ENCODE measurements around the gene UNC13B.

Gene UNC13B

DNA sequence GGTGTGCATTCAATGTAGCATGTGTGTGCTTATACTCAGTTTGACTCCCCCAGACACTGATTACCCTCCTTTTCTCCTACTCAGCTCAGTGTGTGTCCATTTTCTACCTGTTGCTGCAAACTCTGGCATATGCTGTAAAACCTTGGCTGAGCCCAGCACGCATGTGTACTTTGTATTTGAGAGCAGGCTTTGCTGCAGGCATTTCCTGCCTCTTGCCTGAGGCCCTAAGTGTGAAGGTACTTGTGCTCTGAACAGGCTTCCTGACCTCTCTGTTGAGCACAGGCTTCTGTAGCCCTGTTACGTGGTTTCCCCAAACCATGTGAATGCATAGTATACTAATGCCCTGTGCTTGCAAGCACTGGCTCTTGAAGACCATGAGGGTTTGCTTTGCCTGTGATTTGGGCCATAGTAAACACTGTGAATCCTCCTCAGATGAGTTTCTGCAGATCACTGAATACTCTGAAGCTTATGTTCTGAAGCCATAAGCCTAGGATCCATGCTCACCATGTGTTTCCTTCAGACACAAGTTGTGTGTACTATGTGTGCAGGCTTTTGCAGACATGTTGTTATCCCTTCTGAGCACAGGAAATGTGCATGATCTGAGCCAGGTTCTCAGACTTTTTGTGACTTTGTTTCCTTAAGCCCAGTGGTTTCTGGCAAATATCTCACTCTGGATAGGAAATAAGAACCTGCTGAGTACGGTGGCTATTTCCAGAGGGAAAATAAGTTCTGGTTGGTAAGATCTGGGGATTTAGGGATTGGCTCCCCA, 203.2 kb downstream of the UNC13B start:
- TF ChIP-seq FOXP2 (optimal IDR thresholded peaks at IDR 0.05; ENCODE audit: borderline replicate concordance, extremely low read depth, extremely low read length, insufficient read depth) (no peak), TAF1 (IDR thresholded peaks at IDR 0.05; ENCODE audit: borderline replicate concordance, insufficient read depth, low read length) (no peak)
- TF ChIP-seq, protein P1, sequence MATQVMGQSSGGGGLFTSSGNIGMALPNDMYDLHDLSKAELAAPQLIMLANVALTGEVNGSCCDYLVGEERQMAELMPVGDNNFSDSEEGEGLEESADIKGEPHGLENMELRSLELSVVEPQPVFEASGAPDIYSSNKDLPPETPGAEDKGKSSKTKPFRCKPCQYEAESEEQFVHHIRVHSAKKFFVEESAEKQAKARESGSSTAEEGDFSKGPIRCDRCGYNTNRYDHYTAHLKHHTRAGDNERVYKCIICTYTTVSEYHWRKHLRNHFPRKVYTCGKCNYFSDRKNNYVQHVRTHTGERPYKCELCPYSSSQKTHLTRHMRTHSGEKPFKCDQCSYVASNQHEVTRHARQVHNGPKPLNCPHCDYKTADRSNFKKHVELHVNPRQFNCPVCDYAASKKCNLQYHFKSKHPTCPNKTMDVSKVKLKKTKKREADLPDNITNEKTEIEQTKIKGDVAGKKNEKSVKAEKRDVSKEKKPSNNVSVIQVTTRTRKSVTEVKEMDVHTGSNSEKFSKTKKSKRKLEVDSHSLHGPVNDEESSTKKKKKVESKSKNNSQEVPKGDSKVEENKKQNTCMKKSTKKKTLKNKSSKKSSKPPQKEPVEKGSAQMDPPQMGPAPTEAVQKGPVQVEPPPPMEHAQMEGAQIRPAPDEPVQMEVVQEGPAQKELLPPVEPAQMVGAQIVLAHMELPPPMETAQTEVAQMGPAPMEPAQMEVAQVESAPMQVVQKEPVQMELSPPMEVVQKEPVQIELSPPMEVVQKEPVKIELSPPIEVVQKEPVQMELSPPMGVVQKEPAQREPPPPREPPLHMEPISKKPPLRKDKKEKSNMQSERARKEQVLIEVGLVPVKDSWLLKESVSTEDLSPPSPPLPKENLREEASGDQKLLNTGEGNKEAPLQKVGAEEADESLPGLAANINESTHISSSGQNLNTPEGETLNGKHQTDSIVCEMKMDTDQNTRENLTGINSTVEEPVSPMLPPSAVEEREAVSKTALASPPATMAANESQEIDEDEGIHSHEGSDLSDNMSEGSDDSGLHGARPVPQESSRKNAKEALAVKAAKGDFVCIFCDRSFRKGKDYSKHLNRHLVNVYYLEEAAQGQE (IDR thresholded peaks at IDR 0.05; ENCODE audit: insufficient read depth in 1 of 2, low read depth in 2 of 2, low read length in 2 of 2) = no peak

GRCh38 chr9:35366627-35367026, 204.8 kb downstream of the UNC13B start:
- no peak for TF ChIP-seq SIN3A (IDR thresholded peaks at IDR 0.05; ENCODE audit: borderline replicate concordance, insufficient read depth, low read length)
- no peak for TF ChIP-seq FOXP2 (optimal IDR thresholded peaks at IDR 0.05; ENCODE audit: borderline replicate concordance, extremely low read depth, extremely low read length, insufficient read depth)
- TF ChIP-seq, protein P1 (IDR thresholded peaks at IDR 0.05; ENCODE audit: insufficient read depth in 1 of 2, low read depth in 2 of 2, low read length in 2 of 2) = no peak
- no peak for TF ChIP-seq TAF1 (IDR thresholded peaks at IDR 0.05; ENCODE audit: borderline replicate concordance, insufficient read depth, low read length)
- no peak for TF ChIP-seq POLR2AphosphoS5 (IDR thresholded peaks at IDR 0.05; ENCODE audit: low read depth, low read length)

DNA sequence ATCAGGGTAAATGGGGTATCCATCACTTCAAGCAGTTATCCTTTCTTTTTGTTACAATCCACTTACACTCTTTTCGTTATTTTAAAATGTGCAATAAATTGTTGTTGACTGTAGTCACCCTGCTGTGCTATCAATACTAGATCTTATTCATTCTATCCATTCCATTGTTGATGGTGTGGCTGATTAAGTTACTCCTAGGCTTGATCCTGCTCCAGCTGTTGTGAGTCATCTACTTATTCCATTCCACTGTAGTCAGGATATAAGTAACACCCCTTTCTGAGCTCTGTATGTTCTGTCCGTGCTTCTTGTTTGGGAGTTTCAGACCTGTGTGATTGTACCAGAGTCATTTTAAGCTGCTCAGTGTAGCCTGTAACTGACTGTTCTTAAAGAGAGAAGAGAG, 205.6 kb downstream of the UNC13B start:
- TF ChIP-seq, protein P1 (IDR thresholded peaks at IDR 0.05; ENCODE audit: insufficient read depth in 1 of 2, low read depth in 2 of 2, low read length in 2 of 2) = no peak
- no peak for TF ChIP-seq FOXP2 (optimal IDR thresholded peaks at IDR 0.05; ENCODE audit: borderline replicate concordance, extremely low read depth, extremely low read length, insufficient read depth)
- TF ChIP-seq POLR2AphosphoS5 (IDR thresholded peaks at IDR 0.05; ENCODE audit: low read depth, low read length) = no peak
- TF ChIP-seq SIN3A (IDR thresholded peaks at IDR 0.05; ENCODE audit: borderline replicate concordance, insufficient read depth, low read length) = no peak
- TF ChIP-seq TAF1 (IDR thresholded peaks at IDR 0.05; ENCODE audit: borderline replicate concordance, insufficient read depth, low read length) = no peak

DNA sequence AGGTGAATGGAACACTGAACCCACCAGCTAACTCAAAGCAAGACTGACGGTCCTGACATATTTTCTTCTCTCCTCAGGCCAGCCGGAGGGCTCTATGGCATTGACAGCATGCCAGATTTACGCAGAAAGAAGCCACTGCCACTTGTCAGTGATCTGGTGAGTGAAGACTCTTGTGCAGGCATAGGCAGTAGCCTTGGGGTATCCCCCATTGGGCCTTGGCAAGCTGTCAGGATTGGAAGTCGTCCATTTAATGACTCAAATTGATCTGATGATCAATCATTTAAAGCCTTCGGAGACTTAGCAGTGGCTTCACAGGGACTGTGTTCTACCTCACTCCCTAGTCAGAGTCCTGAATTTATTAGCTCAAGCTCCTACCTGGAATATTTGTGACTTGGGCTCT, 208.4 kb downstream of the UNC13B start:
- TF ChIP-seq POLR2AphosphoS5 (IDR thresholded peaks at IDR 0.05; ENCODE audit: low read depth, low read length) (no peak), FOXP2 (optimal IDR thresholded peaks at IDR 0.05; ENCODE audit: borderline replicate concordance, extremely low read depth, extremely low read length, insufficient read depth) (no peak), SIN3A (IDR thresholded peaks at IDR 0.05; ENCODE audit: borderline replicate concordance, insufficient read depth, low read length) (no peak), TAF1 (IDR thresholded peaks at IDR 0.05; ENCODE audit: borderline replicate concordance, insufficient read depth, low read length) (no peak)
- TF ChIP-seq, protein P1 (IDR thresholded peaks at IDR 0.05; ENCODE audit: insufficient read depth in 1 of 2, low read depth in 2 of 2, low read length in 2 of 2) = no peak
